Breast epithelium (tissue), 3 donors: Measurements from ENCODE around the gene PPM1A.

Experiments used
- POLR2A ChIP-seq: fragments of 450-650 bp; IDR thresholded peaks from one replicate; pipeline ENCODE4 v1.6.1; 2016; ENCODE audit warnings: antibody characterized with exemption, mild to moderate bottlenecking, moderate library complexity
- TF ChIP-seq, protein P1 (sequence below), 3 donors: fragments of 450-650 bp; IDR thresholded peaks; one replicate each; pipeline ENCODE4 v1.5.1; 2016 to 2017; ENCODE audit warnings: antibody characterized with exemption in 3 of 3, mild to moderate bottlenecking in 3 of 3, moderate library complexity in 3 of 3

DNA sequence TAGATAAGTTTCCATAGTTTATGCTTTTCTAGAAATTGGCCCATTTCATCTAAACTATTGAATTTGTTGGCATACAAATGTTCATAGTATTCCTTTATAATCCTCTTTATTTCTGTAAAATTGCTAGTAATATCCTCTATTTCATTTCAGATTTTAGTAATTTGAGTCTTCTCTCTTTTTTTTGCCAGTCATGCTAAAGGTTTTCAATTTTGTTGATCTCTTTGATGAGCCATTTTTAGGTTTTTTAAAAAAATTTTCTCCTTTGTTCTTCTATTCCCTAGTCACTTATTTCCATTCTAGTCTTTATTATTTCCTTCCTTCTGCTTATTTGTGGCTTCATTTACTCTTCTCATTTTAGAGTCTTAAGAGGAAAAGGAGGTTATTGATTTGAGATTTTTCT is 19.4 kb upstream of the PPM1A start:
- TF ChIP-seq, protein P1, sequence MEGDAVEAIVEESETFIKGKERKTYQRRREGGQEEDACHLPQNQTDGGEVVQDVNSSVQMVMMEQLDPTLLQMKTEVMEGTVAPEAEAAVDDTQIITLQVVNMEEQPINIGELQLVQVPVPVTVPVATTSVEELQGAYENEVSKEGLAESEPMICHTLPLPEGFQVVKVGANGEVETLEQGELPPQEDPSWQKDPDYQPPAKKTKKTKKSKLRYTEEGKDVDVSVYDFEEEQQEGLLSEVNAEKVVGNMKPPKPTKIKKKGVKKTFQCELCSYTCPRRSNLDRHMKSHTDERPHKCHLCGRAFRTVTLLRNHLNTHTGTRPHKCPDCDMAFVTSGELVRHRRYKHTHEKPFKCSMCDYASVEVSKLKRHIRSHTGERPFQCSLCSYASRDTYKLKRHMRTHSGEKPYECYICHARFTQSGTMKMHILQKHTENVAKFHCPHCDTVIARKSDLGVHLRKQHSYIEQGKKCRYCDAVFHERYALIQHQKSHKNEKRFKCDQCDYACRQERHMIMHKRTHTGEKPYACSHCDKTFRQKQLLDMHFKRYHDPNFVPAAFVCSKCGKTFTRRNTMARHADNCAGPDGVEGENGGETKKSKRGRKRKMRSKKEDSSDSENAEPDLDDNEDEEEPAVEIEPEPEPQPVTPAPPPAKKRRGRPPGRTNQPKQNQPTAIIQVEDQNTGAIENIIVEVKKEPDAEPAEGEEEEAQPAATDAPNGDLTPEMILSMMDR (IDR thresholded peaks at IDR 0.05), result no peak
- no peak for TF ChIP-seq POLR2A
